Kidney epithelial cell (primary cell): Measurements from ENCODE around the gene TAS1R2. TPM values are rescaled to one million over a fixed set of nuclear protein-coding genes. Genes with fewer than 3 reads are reported as not detected.

Experiments
- DNase-seq: peaks from one replicate; pipeline ENCODE4 v3.0.0-alpha.2; 2010; ENCODE audit warnings: low read depth
- H3K27me3 ChIP-seq: 2 replicates; pipeline ENCODE4 v1.6.0; 2011; ENCODE audit warnings: low read length; ENCODE audit not compliant: control insufficient read depth, insufficient read depth
- H3K36me3 ChIP-seq: 2 replicates; pipeline ENCODE4 v1.5.1; 2011; ENCODE audit warnings: low read length; ENCODE audit not compliant: control insufficient read depth, insufficient read depth
- H3K4me3 ChIP-seq: 2 replicates; pipeline ENCODE4 v1.5.1; 2011; ENCODE audit warnings: low read depth, mild to moderate bottlenecking, control low read depth, low read length
- total RNA-seq: library from RNA; depleted of rRNA; stranded (reverse); fragments of >200 nt; gene quantifications from 2 replicates; pipeline ENCODE4 v1.2.3, GENCODE V29; 2015
- TF ChIP-seq, protein P1 (sequence below): IDR thresholded peaks from 2 replicates; pipeline ENCODE4 v1.5.1; 2011; ENCODE audit warnings: mild to moderate bottlenecking, moderate library complexity, low read length, control low read depth, inconsistent platforms; ENCODE audit not compliant: insufficient read depth, poor library complexity, severe bottlenecking

Gene TAS1R2
- not detected in 2 replicates for total RNA-seq

DNA sequence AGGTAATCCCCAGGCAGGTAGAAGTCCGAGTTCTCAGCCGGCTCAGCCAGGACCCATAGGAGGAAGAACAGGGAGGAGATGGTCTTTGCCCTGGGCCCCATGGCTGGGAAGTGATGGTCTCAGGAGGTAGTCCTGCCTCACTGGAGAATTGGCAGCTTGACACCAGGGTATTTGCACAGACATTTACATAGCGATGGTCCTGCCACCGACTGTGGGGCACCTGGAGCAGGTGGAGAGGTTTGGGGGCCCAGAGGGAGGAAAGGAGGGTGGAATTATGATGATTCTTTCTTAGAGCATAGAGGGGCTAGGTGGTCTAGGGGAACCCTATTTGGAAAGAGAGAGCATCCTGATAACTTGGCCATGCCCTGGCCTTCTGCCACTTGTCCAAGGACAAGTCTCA lies at the start of gene TAS1R2:
TSS of gene TAS1R2 (minus strand) at position 101 of the 400 bp plus-strand sequence. CDS start at position 101, 0 bp downstream.
- peaks cover 2% of the 10 kb centered on the region for H3K27me3 ChIP-seq
- no peak for DNase-seq
- H3K36me3 ChIP-seq: no peaks in the 10 kb centered on the region
- H3K4me3 ChIP-seq: no peak within 1 kb of the TSS
- TF ChIP-seq, protein P1, sequence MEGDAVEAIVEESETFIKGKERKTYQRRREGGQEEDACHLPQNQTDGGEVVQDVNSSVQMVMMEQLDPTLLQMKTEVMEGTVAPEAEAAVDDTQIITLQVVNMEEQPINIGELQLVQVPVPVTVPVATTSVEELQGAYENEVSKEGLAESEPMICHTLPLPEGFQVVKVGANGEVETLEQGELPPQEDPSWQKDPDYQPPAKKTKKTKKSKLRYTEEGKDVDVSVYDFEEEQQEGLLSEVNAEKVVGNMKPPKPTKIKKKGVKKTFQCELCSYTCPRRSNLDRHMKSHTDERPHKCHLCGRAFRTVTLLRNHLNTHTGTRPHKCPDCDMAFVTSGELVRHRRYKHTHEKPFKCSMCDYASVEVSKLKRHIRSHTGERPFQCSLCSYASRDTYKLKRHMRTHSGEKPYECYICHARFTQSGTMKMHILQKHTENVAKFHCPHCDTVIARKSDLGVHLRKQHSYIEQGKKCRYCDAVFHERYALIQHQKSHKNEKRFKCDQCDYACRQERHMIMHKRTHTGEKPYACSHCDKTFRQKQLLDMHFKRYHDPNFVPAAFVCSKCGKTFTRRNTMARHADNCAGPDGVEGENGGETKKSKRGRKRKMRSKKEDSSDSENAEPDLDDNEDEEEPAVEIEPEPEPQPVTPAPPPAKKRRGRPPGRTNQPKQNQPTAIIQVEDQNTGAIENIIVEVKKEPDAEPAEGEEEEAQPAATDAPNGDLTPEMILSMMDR: no peak

DNA sequence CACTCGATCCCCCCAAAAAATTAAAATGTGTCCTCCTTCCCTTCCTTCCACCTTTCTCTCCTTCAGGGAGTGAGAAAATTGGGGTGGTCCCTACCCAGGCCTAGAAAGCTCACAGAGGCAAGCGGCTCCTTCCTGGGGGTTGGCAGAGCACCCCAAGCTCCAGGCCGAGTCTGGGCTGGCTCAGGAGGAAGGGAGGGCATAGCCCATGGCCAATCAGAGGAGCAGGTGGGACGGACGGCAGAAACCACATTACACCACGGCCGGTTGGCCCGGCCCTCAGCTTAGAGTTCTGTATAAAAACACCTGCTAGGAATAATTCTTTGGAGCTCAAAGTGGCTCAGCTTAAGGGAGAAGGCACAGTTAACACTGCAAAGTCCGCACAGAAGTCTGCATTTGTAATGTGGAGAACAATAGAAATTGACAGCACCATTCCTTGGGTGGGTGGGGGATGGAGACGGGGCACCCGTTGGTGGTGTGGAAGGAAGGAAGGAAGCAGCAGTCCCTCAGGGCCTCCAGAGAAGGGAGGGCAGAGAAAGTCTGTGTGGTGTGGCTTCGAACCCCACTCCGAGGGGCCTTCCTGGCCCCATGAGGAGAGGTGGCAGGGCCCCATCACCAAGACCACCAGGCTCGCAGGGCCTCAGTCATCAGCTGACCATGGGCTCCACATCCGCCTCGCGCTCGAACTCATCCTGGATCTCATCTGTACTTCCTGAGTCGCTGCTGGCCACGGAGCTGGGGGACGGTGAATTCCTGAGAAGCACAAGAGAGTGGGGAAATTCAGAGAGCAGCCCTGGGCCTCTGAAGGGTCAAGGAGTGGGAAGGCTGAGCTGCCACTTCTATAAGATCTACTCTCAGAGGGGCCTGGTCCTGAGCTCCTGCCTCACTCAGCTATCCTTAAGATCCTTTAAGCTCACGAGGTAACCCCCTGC lies 48.7 kb upstream of the TAS1R2 start:
- Histone ChIP-seq H3K4me3 (no peak overlapping the region), H3K27me3 (no peaks in the 10 kb centered on the region), H3K36me3 (peaks cover 7% of the 10 kb centered on the region)
- TF ChIP-seq, protein P1: no peak
- no peak for DNase-seq

DNA sequence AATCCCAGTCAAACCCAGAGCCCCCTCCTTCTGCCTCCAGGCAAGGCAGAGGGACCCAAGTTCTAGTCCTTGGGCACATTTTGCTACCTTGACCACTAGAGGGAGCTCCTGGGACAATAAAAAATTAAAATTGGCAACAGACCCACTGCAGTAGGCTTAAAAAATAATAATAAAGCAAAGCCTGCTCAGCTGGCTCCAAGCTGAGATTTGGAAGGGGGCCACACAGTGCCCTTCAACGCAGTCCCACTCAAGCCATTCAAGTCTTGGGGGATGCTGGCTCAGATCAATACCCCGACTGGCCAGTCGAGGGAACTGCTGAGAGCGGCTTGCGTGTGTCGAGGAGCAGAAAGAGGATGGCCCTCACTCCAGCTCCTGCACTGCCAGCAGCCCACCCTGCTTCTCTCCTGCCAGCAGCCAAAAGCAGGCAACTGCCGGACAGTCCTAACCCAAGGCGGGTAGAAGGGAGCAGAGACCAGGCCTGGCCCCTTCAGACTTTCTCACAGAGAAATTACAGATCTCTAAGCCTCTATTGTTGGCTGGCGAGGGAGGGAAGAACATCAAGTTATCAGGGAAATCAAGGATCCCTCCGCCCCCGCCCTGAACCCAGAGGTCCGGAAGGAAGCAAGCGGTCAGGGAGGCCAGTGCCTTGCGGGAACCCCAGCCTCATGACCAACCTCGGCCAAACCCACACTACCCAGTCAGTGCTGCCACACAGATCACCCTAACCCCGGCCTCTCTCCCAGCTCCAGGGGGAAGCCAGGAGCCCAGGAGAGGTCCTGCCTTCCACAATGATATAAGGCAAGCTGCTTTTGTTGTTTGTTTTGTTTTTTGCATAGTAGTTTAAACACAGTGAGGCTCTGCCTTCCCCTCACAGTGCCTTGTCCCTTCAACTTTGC lies 47.8 kb upstream of the TAS1R2 start:
- TF ChIP-seq, protein P1: peak; percentile 80
- peaks cover 7% of the 10 kb centered on the region for H3K36me3 ChIP-seq
- no peak overlapping the region for H3K4me3 ChIP-seq
- DNase-seq: no peak
- H3K27me3 ChIP-seq: no peaks in the 10 kb centered on the region

DNA sequence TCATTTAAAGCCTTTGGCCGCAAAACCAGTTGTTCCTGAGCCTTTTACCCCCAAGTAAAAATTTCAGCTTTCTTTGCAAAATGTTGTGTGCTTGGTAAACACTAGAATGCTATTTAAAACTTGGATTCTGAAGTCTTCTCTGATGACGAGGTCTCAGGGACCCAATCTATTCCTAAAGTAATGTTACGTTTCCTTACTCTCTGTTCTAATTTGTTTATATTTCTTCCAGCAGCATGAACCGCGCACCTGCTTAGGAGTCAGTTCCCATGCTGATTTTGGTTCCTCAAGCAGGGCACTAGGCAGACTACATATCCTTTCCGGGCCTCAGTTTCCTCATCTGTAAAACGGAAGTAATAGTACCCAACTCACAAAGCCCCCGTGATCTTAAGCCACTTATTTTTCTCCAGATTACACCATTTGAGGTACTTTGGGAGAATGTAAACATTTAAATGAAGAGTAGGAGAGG lies 43.9 kb upstream of the TAS1R2 start:
- TF ChIP-seq, protein P1: no peak
- H3K4me3 ChIP-seq: peak overlapping the region; percentile 45
- no peak for DNase-seq

DNA sequence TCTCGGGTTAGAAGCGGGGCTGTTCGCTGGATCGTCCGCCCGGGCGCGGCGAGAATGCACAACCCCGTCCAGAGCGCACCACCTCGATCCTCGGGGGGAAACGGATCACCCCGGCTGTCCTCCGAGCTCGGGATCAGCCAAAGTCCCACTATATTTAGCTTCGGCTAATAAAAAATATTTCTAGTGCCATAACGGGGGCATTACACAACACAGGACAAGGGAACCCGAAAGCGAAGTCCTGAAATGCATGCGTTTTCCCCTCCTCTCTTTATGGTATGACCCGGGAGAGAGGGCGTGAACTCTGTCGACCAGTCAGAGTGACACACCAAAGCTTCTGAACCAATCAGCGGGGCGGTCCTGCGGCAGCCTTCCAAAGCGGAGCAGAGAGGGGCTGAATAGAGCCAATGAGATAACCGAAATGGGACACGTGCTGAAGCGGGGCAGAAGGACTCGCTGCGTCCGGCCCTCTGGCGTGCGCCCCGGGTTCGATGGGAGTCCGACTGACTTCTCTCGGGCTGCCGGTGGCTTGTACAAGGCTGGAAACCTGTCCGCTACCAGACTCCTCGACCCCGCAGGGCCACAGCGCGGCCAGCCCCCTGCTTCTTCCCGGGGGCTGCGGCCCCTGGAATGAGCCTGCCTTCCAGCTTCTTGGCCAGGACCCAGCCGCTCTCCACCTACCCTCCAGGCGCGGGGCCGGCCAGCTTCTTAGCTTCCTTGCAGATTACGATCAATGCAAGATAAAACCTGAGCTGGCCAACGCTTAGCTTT lies 43.2 kb upstream of the TAS1R2 start, which contains the start of gene ALDH4A1:
TSS of gene ALDH4A1 (minus strand) at position 33 of the 768 bp plus-strand sequence. CDS start at position 1, 32 bp downstream.
- H3K27me3 ChIP-seq: no peaks in the 10 kb centered on the region
- TF ChIP-seq, protein P1: no peak
- H3K4me3 ChIP-seq: peak within 1 kb of the TSS; percentile 71
- H3K36me3 ChIP-seq: no peaks in the 10 kb centered on the region
- DNase-seq: peak; percentile 94

More for the DNA sequence above, 43.9 kb upstream of the TAS1R2 start:
- Histone ChIP-seq H3K27me3 (no peaks in the 10 kb centered on the region), H3K36me3 (no peaks in the 10 kb centered on the region)
